GM23338 (cell line): ENCODE measurements around the gene HSP90AB1.

Experiments used
- EZH2 ChIP-seq: fragments of 200-600 bp; sonication (generic); IDR thresholded peaks from one replicate; pipeline ENCODE4 v1.8.0; 2017; ENCODE audit warnings: antibody characterized with exemption, mild to moderate bottlenecking, low read depth; ENCODE audit not compliant: unreplicated experiment
- EZH2phosphoT487 ChIP-seq: fragments of 200-600 bp; sonication (generic); IDR thresholded peaks from one replicate; pipeline ENCODE4 v1.8.1; 2018; ENCODE audit warnings: antibody characterized with exemption; ENCODE audit not compliant: unreplicated experiment
- NANOG ChIP-seq: IDR thresholded peaks from 2 replicates; pipeline ENCODE4 v1.6.1; 2016; ENCODE audit warnings: antibody characterized with exemption, borderline replicate concordance
- POLR2AphosphoS5 ChIP-seq: IDR thresholded peaks from 2 replicates; pipeline ENCODE4 v1.6.1; 2016; ENCODE audit warnings: antibody characterized with exemption, low read depth
- STAT1 ChIP-seq: IDR thresholded peaks from one replicate; pipeline ENCODE4 v1.6.1; 2016; ENCODE audit warnings: antibody characterized with exemption; ENCODE audit not compliant: unreplicated experiment
- TF ChIP-seq, protein P1 (sequence below), 2 experiments: fragments of 200-600 bp in 1 of 2; sonication (generic) in 1 of 2; conservative IDR thresholded peaks; 2 replicates each; pipeline versions ENCODE4 v1.5.1 to v1.6.1; 2016 to 2017; ENCODE audit warnings: antibody characterized with exemption in 2 of 2, low read depth in 2 of 2, mild to moderate bottlenecking in 2 of 2, moderate library complexity in 1 of 2
- TF ChIP-seq, protein P2 (sequence below): IDR thresholded peaks from one replicate; pipeline ENCODE4 v1.6.1; 2018; ENCODE audit warnings: antibody characterized with exemption; ENCODE audit not compliant: unreplicated experiment

GRCh38 chr6:44245391-44245911 is 1.4 kb upstream of the HSP90AB1 start:
- TF ChIP-seq POLR2AphosphoS5 = no peak
- no peak for TF ChIP-seq NANOG
- TF ChIP-seq, protein P1, sequence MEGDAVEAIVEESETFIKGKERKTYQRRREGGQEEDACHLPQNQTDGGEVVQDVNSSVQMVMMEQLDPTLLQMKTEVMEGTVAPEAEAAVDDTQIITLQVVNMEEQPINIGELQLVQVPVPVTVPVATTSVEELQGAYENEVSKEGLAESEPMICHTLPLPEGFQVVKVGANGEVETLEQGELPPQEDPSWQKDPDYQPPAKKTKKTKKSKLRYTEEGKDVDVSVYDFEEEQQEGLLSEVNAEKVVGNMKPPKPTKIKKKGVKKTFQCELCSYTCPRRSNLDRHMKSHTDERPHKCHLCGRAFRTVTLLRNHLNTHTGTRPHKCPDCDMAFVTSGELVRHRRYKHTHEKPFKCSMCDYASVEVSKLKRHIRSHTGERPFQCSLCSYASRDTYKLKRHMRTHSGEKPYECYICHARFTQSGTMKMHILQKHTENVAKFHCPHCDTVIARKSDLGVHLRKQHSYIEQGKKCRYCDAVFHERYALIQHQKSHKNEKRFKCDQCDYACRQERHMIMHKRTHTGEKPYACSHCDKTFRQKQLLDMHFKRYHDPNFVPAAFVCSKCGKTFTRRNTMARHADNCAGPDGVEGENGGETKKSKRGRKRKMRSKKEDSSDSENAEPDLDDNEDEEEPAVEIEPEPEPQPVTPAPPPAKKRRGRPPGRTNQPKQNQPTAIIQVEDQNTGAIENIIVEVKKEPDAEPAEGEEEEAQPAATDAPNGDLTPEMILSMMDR (conservative IDR thresholded peaks at IDR 0.05; ENCODE audit: low read depth in 2 of 2) = no peak
- no peak for TF ChIP-seq STAT1
- TF ChIP-seq EZH2 = no peak
- no peak for TF ChIP-seq EZH2phosphoT487
- TF ChIP-seq, protein P2, sequence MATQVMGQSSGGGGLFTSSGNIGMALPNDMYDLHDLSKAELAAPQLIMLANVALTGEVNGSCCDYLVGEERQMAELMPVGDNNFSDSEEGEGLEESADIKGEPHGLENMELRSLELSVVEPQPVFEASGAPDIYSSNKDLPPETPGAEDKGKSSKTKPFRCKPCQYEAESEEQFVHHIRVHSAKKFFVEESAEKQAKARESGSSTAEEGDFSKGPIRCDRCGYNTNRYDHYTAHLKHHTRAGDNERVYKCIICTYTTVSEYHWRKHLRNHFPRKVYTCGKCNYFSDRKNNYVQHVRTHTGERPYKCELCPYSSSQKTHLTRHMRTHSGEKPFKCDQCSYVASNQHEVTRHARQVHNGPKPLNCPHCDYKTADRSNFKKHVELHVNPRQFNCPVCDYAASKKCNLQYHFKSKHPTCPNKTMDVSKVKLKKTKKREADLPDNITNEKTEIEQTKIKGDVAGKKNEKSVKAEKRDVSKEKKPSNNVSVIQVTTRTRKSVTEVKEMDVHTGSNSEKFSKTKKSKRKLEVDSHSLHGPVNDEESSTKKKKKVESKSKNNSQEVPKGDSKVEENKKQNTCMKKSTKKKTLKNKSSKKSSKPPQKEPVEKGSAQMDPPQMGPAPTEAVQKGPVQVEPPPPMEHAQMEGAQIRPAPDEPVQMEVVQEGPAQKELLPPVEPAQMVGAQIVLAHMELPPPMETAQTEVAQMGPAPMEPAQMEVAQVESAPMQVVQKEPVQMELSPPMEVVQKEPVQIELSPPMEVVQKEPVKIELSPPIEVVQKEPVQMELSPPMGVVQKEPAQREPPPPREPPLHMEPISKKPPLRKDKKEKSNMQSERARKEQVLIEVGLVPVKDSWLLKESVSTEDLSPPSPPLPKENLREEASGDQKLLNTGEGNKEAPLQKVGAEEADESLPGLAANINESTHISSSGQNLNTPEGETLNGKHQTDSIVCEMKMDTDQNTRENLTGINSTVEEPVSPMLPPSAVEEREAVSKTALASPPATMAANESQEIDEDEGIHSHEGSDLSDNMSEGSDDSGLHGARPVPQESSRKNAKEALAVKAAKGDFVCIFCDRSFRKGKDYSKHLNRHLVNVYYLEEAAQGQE = no peak
